Fibroblast of skin of back (primary cell): ENCODE measurements around the gene SMG9. TPM values are rescaled to one million over a fixed set of nuclear protein-coding genes. Genes with fewer than 3 reads are reported as not detected.

Experiments
- DNase-seq: peaks from one replicate; pipeline ENCODE4 v3.0.0-alpha.2; 2013
- polyA plus RNA-seq, 2 experiments: library from polyadenylated mRNA; unstranded; fragments of 120-200 nt; gene quantifications; one replicate each; pipeline ENCODE4 v1.2.1, GENCODE V29; 2013; ENCODE audit not compliant: insufficient read length in 2 of 2

Gene SMG9, protein sequence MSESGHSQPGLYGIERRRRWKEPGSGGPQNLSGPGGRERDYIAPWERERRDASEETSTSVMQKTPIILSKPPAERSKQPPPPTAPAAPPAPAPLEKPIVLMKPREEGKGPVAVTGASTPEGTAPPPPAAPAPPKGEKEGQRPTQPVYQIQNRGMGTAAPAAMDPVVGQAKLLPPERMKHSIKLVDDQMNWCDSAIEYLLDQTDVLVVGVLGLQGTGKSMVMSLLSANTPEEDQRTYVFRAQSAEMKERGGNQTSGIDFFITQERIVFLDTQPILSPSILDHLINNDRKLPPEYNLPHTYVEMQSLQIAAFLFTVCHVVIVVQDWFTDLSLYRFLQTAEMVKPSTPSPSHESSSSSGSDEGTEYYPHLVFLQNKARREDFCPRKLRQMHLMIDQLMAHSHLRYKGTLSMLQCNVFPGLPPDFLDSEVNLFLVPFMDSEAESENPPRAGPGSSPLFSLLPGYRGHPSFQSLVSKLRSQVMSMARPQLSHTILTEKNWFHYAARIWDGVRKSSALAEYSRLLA
- 64.5 TPM for polyA plus RNA-seq (2013, experiment 1 of 2; ENCODE audit: insufficient read length)
- 30.6 TPM for polyA plus RNA-seq (2013, experiment 2 of 2; ENCODE audit: insufficient read length)

DNA sequence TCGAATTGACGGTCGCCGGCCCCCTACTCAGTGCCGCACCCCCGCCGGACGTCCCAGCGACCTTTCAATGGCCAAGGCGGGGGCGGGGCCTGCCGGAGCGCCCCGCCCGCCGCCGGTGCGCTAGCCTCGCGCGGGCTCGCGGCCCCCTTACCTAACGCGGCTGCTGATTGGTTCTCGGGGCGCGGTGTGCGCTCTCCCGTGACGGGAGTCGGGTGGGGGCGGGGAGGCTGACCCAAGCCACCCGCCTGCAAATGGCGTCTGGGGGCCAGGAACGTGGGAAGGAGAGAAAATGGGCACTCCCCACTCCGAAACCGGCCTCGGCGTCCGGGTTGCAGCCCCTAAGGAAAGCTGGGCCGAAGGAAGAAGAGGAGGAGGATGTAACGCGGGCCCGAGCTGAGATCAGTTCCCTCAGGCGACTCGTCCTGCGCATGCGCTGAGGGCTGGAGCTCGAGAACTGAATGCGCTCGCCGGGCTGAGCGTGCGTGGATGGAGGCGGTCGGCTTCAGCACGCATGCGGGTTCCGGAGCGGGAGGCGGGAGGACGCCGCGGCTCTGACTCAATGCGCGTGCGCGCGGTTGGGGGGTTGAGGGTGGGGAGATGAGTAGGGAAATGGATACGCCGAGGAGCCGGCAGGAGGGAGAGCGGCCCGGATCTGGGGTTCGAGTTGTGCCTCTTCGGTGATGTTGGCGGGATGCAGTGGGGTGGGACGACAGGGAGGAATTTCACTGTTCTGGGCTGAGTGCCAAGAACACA, at the start of gene SMG9:
SMG9 (minus strand) TSS at position 460 of the 753 bp plus-strand sequence. CDS start 4,221 bp downstream, outside the sequence.
- peak; percentile 97 for DNase-seq

DNA sequence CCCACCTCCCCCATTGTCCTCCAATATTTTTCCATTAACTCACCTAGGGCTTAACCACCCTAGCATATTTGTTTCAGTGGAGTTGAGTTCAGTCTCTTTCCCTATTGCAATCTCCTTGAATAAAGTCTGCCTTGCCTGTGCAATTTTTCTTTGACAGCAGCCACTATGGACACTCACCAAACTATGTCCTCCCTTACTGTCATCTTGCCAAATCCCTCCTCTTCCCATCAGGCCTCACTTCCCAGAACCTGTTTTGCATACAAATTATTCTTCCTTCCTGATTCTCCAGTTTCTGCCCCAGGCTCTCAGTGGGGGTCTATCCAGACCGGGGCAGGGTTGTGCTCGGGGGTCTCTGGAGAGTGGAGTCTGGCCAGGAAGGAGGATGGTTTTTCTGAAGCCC, 49.7 kb upstream of the SMG9 start:
- DNase-seq: no peak

DNA sequence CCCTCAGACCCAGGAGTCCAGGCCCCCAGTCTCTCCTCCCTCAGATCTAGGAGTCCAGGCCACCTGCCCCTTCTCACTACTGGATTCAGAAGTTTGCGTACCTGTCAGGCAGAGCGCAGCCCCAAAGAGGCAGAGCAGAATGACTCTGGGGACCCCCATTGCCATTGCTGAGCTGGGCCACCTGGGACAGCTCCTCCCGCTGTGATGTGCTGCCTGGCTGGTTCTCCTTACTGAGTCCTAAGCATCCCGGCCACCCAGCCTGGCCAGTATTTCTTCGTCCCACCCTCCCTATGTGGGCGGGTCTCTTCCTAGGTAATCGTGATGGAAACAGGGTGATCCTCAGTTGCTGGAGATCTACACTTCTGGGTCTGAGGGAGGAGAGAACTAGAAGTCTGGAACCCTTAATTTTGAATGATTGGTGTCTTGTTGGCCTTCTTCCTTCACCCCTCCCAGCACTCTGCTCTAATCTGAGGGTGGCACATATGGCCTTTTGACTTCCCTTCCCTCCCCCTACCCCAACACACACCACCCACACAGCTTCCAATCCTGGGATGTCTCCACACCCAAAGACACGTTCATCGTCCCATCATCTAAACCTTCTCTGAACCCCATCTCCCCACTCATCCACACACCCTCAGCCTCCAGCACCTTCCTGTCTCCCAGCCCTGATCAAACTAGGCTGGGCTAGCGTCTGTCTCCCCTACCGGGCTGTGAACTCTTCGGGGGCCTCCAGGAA, 47.6 kb upstream of the SMG9 start, which contains the start of gene LYPD5:
LYPD5 (minus strand) TSS at position 232 of the 736 bp plus-strand sequence; CDS start at position 165, 67 bp downstream.
- no peak for DNase-seq

DNA sequence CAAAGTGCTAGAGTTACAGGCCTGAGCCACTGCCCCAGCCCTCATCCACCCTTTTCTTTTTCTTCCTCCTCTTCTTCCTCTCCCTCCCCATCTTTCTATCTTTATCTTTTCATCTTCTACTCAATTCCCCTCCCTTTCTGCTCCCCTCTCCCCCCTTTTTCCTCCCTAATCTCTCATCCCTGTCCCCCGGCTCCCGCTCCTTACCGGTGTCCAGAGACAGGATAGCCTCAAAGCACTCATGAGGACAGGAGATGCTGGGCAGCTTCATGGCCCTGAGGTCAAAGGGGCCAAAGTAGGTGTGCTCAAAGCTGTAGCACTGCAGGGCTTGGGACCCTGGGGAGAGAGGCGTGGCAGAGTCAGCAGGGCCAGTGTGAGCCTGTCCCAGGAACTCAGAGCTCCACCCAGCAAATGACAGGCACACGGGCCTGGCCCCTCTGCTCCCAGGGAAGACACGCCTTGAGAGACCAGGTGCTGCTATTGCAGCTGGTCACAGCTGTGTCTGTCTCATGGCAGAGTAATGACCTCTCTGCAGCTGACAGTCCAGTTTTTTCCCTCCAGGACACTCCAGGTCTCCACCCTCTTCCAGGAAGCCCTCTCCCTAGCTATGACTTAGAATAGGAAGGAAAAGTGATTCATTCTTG, 44.9 kb upstream of the SMG9 start:
- DNase-seq: no peak

DNA sequence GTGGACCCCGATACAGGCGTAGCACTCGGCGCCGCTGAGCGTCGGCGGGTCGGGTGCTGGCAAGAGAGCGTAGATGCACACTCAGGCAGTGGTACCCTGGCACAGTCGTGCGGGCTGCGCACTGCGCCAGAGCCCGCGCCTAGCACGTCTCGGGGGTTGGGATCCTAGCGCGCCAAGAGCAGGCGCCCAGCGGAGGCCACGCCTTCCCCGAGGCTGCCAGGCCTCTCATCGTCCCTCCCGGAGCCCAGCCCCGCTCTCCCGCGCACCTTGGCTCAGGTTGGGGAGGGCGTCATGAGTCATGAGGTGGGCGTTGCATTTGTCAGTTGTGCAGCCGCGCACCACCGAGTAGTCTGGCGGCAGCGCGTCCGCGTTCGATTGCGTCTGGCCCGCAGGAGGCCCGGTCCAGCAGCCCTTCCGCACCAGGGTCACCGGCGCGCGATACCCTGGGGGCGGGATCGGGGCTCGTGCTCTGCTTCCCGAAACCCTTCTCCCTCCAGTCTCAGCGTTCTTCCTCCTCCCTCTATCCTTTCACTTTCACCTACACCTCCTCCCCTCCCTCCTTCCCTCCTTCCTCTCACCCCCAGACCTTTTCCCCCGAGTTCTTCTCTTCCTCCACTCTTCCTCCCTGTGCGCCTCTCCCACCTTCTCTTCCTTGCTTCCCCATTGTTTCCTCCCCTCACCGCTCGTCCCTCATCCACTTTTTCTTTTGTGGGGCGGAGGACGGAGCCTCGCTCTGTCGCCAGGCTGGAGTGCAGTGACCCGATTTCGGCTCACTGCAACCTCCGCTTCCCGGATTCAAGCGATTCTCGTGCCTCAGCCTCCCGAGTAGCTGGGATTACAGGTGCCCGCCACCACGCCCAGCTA, 44.0 kb upstream of the SMG9 start:
- DNase-seq: peak; percentile 10

DNA sequence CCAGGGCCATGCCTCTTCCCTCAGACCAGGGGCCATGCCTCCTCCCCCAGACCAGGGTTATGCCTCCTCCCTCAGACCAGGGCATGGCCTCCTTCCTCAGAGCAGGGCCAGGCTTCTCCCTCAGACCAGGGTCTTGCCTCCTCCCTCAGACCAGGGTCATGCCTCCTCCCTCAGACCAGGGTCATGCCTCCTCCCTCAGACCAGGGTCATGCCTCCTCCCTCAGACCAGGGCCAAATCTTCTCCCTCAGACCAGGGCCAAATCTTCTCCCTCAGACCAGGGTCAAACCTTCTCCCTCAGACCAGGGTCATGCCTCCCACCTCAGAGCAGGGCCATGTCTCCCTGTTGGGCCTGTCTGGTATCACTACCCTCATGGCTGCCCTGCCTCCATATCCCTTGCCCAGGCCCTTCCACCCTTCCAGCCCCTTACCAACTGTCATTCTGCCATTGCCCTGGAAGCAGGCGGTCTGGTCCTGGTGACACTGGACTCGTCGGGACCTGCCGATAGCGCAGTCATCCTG, 43.3 kb upstream of the SMG9 start:
- DNase-seq: no peak

DNA sequence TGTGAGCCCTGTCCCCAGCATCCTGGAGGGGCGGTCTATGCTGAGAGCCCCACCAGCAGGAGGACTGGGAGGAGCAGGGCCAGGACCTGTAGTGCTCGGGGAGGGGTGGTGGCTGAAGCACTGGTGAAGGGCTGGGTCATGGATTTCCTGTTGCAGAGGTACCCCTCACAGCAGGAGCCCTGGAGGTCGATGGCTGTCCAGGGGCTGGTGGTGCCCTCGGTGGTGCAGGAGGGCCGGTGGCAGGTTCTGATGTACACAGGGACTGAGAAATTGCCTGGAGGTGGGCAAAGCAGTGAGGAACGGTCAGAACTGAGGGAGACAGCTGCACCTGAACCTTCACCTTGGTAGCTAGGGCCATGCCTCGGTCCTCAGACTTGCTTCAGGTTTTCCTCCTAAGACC, 42.8 kb upstream of the SMG9 start:
- no peak for DNase-seq

DNA sequence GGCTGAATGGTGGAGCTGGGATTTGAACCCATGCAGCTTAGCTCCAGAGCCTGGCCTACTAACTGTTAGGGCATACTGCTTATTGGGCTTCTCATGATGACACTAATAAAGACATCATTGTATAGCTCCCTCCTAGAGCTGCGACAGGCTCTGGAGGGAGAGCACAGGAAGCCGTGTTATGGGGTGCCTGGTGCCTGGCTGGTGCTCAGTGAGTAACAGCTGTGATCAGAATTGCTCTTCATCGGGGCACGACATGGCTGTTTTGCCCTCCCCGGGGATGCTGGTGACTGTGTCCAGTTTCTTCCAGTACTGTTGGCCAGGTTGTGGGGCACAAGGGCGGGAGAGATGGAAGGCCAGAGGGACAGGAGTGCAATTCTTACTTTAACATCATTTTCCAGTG, 42.4 kb upstream of the SMG9 start:
- DNase-seq: no peak

DNA sequence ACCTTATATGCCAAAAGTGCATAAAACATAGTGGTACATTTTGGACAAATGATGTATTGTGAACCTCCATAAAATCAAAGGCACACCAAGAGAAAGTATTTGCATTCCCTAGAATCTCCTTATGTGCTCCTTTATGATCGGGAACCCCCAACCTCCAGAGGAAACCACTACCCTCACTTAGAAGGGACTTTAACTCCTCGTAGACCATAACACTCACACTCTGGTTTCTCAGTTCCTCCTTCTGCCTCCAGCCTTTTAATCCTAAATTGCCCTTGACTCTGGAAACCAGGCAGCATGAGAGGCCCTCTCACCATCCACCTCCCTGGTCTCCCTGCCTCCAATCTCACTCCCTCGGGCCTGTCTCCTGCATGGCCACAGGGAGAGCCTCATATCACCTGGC, 35.8 kb upstream of the SMG9 start:
- DNase-seq: no peak

DNA sequence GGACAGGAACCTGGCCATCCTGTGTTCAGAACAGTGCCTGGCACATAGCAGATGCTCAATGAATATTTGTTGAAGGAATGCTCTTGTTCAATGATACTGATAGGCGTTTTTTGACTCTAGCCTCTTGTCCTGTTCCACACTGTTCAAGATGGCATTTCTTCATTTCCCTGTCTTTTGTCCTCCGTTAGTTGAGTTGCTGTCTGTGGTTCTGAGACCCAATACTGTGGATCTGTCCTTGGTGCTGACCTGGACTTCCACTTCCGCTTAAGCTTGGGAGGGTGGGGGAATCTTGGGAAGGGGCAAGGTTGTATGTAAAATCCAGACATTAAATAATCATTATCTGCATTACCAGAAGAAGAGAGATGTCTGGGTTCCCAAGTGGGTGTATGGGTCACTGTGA, 34.3 kb upstream of the SMG9 start:
- DNase-seq: peak; percentile 47

DNA sequence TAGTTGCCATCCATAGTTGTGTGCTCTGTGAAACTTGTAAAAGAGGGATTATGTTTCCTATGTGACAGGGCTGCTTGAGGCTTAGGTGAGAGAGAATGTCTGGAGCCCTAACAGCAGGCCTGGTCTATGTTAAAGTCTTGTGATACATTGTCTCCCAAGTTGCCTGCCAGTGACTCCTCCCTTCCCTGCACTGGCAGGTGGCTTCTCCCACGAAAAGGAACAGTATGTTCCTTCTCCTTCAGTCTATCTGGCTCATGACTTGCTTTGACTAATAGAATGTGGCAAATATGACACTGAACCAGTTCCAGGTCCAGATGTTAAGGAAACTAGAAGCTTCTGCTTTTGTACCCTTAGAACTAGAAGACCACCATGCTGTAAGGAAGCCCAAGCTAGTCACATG, 31.9 kb upstream of the SMG9 start:
- no peak for DNase-seq

DNA sequence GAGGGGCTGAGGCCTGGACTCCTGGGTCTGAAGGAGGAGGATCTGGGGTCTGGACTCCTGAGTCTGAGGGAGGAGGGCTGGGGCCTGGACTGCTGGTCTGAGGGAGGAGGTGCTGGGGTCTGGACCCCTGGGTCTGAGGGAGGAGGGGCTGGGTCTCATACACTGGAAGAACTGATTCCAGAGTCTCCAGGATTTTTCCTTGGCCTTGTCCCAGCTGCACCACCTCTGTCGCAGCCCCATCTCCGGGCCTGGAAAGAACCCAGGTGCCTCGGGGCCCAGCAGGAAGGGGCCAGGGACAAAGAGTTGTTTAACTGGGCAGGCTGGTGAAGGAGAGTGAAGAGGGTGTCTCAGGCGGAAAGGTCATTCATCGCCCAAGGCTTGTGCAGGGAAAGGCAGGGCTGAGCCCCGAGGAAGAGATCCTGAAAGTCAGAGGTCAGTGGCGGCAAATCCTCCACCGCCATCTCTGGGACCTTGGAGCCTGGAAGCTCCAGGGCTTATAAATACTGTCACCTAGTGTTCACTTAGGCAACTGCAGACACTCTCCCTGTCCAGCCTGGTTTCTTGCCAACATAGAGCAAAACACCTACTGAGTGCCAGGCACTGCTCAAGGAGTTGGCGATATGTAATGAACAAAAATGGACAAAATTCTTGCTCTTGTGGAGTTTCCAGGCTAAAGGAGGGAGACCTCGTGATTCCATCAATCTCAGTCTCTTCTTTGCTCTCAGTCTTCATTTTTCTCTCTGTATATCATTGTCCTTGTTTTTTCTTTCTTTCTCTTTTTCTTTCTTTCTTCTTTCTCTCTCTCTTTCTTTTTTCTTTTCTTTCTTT, 30.4 kb upstream of the SMG9 start:
- DNase-seq: peak; percentile 72

DNA sequence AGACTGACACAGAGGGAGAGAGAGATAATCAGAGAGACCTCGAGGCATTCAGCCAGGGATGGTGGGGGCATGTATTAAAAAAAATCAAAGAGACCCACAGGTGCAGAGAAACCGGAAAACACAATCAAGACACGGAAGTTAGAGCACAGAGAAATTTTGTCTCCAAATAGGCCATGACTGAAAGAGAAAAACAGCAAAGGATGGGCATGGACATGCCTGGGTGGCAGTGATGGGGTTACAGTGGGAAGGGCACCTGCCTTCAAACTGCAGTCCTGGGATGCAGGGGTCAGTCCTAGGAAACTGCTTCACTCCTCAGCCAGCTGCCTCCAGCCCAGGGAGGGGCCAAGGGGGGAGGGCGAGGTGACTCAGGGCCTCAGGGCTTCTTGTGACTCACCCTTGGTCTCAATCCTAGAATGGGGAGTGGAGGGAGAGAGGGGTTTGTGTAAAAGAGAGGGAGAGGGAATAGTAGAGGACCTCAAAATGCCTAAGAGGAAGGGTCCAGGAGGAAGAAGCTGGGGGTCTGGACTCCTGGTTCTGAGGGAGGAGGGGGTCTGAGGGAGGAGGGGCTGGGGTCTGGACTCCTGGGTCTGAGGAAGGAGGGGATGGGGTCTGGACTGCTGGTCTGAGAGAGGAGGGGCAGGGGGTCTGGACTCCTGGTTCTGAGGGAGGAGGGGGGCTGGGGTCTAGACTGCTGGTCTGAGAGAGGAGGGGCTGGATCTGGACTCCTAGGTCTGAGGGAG, 29.6 kb upstream of the SMG9 start:
- peak; percentile 91 for DNase-seq

DNA sequence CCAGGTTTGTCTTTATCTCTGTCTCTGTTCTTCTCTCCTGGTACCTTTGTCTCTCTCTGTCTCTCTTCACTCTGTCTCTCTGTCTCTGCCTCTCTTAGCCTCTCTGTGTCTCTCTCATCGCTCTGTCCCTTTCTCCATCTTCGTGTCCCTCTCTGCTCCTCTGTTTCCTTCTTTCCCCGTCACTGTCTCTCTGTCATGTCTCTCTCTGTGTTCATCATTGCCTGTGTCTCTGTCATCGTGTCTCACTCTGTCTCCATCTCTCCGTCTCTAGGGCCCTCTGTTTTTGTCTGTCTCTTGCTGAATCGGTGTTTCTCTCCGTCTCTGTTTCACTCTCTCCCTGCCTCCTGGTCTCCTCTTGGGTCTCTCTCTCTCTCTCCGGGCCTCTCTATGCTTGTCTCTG, 28.9 kb upstream of the SMG9 start:
- no peak for DNase-seq

DNA sequence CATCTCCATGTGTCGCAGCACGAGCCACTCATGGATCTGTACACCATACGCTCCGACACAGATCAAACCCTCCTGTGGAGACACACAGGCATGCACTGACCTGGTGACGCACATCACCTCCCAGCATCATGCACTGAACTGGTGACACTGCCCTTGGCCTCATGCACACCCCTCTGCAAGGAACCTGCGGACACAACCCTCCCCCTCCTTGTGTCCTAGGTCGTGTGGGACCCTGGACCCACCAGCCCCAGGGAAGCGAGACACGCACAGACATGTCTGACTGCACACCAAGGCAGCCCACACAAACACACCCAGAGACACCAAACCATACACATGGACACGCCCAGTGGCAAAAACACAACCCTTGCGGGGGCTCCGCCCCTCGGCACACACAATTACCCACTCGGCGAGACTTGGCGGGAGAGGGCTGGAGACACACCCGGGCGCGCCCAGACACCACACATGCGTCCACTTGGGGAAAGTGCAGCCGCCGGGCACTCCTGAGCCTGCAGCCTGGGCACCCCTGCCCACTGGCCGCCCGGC, 28.0 kb upstream of the SMG9 start:
- DNase-seq: no peak

DNA sequence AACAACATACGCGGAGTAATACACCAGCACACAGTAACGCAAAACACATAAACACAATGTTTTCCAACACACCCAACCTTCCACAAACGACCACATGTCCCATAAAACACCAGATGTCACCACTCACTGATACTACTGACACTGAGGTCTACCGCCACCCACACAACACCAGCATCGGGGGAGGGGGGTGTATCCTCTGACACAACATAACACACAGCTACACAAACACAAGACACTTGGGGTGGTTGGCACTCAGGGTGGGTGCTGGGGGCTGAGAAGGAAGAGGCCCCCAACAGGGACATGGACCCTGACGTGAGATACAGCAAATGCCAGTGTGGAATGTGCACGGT, 27.5 kb upstream of the SMG9 start:
- no peak for DNase-seq

DNA sequence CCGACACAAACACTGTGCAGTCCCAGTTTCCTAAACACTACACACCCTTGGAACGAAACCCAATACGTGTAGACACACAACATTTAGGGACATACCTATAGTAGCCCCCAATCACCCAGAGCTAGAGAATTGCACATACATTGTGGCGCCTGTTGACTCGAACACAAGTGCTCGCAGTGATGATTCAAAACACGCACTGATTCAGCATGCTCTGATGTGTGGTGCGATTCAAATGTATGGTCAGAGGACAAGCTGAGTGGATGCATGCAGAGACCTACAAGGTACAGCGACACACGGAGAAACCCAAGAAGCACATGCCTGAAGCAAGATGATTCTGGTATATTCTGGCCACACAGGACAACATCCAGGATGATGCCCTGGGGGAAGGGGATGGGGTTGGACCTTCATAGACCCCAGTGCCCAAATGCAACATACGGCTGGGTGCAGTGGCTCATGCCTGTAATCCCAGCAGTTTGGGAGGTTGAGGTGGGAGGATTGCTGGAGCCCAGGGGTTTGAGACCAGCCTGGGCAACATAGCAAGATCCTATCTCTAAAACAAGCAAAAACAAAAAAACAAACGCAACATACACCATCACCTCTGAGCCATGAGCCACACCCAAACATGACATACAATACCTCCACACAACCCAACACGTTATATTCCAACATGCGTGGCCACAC, 27.0 kb upstream of the SMG9 start:
- no peak for DNase-seq
